HG02870 (cell line): Measurements from ENCODE around the gene VDR.

Experiments
- ATAC-seq: cut with Tn5 transposase; IDR thresholded peaks from one replicate; pipeline ENCODE4 v1.9.1; 2021; ENCODE audit warnings: mild to moderate bottlenecking, moderate library complexity; ENCODE audit not compliant: unreplicated experiment

The VDR gene

DNA sequence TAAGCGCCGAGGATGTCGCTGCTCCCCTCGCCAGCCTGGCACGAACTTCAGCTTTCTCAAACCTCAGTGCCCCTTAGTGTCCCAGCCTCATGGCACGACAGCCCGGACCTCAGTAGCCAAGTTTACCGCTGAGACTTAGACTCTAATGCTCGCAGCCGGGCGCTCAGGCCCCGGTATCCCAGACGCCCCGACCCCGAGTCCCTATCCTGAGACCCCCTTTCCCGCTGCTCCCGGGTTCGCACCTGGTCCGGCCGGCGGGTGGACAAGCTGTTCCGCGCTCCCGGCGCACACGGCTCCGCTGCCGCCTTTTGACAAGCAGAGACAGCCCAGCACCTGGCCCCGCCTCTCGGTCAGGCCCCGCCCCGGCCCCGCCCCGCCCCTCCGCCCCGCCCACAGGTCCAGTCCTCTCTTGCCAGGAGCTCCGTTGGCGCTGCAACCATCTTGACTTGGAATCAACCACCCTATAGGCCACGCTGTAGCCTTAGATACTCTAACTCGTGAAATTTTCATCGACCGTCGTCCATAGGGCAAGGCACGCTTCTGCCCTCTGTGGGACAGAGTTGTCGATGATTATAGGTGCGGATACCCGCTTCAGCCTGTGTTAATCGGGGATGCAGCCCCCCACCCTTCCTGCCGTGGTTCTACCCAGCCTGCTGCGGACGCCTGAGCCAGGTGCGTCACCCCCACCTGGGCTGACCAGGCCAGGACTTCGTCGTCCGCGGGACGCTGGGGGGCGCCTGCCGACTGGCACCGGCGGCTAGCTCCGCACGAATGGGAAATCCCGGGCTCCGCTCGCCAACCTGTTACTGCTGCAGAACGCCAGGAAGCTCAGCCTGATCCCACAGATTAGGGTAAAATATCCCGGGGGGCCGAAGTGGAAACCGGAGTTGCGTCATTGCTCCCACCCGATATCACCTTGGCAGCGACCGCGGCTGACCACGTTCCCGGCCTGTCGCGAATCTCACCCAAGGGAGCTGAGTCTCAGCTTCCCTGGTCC is at the start of gene VDR:
Gene VDR, minus strand, starts transcription at position 282 of the 997 bp plus-strand sequence. CDS start 25,881 bp downstream, outside the sequence.
- peak; percentile 56 for ATAC-seq

DNA sequence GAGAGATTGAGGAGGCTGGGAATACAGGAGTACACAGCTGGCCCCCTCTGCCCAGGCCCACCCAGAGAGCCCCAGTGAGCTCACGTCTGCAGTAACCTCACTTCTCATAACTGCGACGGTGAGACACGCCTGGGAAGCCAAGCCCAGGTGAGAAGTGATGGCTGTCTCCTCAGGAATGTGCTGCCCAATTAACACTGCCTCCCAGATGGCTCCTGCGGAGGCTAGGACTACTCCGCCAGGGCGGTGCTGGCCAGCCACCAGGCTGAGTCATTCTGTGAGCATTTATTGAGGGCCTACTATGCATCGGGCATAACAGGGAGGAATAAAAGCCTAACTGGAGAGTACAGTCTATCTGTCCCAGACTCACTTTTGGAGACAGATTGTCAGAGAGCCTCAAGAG is 49.3 kb upstream of the VDR start:
- no peak for ATAC-seq

DNA sequence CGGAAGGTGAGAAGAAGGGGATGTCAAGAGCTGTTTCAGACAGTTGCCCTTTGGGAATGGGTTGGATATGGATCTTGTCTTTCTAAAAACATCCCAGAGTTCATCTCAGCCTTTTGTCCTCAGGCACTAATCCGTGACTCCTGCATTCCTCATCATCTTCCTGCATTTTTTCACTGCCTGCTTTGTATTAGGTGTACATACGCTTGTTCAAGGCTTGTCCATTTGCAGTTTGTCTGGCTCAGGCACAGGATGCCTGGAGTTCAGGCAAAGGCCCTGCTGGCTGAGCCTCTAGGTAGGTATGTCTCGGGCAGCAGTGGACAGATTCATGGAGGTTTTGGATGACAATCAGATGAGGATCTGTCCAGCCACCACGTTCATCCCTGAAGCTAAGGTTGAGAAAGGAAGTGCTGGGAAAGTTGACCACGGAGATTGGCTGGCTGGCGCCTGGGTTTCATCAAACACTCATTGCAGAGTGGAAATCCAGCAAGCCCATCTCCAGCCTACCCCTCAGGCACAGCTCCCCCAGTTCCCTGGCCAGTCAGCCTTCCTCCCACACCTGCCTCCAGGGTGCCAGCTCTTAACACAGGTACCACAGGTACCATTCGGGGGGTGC is 46.2 kb upstream of the VDR start:
- ATAC-seq, result no peak

DNA sequence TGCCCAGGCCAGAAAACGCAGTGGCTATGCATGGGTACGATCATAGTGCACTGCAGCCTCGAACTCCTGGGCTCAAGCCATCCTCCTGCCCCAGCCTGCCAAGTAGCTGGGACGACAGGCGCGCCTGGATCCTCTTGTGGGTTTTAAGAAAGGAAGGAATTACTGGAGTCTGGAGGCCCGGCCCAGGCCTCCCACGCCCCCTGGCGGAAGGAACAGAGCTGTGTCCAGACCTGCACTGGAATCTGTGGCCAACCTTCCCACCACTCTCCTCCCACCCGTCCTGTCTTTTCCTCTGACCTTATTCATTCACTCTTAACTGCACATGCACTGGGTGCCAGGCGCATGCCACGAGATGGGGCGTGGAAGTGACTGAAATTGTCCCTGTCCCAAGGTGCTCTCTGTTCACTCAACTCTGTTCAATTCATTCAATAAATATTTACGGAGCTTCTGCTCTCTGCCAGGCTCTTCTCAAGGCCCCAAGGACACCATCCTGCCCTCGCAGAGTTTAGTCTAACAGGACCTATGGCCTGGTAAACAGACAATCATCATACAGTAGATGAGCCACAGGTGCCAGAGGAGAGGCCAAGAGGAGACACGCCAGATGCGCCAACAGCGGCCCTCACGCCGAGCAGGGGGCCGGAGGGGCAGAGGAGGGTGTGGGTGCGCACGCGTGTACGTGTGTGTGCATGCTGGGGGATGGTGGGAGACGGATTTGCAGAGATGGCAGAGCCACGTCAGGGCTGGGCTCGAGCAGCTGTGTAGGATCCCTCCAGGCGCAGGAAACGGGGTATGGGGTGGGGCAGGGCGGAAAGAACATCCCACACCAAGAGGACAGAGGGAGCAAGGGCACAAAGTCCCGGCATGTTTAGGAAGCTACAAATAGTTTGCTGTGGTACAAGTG is 44.9 kb upstream of the VDR start:
- no peak for ATAC-seq

DNA sequence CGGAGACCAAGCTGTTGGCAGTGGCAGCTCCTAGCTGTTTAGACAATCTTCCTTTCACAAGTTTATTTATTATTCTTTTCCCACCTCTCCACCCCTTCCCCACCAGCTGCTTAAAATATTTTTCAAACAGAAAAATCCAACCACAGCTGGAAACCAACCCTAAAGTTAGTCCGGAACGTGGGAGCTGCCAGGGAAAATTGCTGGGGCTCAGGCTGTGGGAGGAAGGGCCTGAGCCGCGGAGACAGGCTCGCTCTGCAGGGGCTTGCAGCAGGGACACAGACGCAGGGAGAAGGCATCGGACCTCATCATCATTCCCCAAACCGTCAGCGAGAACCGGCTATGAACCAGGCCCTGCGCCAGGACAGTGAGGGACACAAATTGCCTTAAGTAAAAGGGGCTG is 42.5 kb upstream of the VDR start:
- ATAC-seq, result no peak

DNA sequence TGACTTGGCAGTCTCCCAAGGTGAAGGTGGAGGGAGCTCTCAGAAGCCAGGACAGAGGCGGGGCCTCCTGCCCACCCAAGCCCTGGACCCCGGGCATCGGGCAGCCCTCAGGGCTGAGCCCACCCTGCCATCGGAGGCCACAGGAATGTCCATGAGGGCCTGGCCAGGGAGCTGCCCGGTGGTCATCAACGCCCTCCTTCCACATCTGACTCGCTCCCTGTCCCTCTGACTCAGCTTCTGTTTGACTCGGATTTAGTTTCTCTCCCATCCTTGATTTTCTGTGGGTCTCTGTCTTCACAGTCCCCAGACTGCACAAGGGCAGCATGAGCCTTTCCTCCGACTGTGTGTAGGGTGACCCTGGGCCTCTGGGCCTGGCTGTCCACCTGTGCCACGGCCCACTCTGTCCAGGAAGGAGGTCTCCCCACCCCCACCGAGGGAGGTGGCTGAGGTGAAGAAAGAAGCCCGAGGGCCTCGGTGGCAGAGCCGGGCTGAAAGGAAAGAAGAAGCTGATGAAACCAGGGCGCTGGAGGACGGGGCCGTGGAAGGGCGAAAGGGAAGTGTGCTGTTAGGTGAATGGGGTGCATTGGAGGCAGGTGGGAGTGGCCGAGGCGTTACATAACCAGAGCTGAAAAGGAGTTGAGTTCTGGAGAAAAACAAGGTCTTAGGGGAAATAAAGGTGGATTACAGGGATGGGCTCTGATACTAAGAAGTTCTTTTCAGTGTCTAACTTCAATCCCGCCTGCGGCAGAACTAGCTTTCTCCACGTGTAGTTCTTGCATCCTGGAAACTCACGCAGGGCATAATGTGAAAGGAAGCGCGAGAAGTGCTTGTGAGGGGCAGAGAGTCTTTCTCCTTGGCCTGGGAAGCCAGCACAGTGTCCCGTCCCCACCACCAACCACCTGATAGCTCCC is 41.9 kb upstream of the VDR start:
- no peak for ATAC-seq

DNA sequence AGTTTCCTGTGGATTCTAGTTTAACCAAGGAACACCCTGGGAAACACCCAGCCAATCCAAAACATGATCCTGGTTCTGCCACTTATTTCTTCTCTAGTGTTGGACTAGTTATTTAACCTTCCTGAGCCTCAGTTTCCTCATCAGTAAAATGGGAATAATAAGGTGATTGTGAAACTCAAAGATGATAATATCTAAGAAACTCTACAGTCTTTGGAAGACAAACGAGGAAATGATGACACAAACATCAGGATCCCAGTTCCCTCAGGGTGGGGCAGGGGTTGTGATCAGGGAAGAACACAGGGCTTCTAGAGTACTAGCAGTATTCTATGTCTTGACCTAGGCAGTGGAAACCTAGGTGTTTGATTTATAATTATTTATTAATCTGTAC is 40.5 kb upstream of the VDR start:
- no peak for ATAC-seq

DNA sequence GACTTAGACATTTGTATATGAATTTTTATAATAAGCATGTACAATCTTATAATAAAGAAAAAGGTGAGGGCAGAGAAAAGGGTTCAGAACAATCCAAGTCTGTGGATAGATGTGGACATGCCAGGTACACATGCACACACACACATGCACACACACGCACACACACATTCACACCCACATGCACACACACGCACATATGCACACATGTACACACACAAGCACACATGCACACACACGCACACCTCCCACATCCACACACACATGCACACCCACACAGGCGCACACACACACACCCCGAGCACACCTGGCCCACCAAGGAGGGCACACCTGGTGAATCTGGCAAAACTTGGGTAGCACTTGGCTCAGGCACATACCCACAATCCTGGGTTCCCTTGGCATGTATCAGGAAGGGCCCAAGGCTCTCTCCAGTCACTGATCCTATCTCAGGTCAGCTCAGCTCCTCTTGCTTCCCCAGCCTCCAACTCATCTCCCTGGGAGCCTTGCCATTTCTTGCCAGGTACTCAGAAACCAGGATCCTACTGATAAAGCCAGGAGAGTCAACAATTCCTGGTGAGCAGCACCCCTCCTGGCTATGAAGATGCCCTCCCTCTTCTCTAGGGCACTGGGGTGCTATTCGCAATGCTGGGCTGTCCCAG is 40.0 kb upstream of the VDR start:
- no peak for ATAC-seq

DNA sequence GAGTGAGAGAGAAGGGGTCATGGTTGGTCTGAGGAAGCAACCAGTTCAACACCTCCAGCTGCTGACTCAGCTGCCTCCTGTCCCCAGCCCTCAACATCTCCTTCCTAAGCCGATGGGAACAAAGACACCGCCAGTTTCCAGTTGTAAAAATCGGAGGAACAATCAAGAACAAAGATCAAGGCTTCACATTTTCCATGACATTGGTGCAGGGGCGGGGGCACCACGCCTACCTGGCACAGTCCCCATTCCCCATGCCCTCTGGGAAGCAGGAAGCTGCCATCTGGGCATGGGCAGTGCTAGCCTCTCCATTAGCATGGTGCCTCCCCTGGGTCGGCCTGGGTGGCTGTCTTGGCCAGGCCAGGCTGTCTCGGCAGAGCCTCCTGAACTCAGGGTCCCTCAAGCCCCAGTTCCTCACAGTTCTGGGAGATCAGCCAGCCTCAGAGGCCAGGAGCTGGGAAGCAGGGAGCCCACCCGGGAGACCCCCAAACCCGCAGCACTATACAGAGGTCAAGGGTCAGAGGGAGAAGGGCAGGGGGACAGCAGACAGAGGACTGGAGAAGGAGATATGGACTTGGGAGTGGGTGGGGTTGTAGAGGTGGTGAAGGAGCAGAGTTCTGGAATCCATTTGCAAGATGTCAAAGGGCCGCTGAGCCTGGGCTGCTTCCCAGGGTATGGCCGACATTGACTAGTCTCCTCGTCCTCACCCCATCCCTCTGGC is 39.0 kb upstream of the VDR start:
- no peak for ATAC-seq

DNA sequence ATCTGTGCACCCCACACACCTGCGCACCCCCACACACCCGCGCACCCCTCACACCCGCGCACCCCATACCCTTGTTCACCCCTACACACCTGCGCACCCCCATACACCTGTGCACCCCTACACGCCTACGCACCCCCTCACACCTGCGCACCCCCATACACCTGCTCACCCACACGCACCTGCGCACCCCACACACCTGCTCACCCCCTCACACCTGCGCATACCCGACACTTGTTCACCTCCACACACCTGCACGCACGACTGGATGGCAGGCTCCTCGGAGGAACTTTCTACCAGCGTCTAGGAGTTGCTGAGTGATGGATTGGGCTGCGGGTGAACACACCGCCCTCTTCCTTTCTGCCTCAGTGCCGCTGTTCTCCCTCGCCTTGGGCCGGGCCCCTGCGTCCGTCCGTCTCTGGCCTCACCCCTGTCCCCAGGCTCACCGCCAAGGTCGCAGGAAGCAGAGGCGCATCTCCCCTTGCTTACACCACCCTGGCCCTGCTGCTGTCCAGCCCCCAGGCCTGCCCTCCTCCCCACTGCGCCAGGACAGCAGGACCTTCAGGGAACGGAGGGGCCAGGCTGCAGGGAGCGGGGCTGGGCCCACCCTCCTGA is 37.9 kb upstream of the VDR start:
- ATAC-seq, result no peak

DNA sequence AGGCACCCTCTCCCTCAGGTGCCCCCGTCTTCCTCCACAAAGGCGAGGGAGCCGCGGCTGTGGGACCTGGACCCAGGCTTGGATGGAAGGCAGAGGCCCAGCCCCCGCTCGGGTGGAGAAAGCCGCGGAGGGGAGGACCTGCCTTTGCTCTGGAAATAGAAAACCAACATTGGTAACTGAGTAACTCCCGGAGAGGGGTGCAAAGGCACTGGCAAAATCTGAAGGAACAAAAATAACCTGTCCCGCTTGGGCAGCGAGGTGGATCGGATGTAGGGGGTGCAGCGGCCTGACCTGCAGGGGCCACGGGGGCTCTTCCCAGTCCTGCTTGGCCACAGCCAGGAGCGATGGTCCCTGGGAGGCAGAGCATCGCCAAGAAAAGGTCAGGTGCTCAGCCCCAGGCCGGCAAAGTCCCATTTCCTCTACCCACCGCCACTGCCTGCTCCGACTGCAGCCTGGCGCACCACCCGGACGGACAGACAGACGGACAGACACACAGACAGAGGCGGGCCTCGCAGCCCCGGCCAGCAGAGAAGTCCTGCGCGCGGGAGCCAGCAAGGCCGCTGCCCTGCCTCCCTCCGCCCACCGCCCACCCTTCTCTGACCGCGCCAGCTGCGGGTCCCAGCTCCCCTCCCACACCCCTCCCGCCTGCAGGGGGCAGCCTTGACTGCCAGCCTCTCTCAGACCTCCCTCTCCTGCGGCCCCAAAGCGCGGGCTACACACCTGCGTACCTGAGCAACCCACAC is 37.2 kb upstream of the VDR start:
- no peak for ATAC-seq

DNA sequence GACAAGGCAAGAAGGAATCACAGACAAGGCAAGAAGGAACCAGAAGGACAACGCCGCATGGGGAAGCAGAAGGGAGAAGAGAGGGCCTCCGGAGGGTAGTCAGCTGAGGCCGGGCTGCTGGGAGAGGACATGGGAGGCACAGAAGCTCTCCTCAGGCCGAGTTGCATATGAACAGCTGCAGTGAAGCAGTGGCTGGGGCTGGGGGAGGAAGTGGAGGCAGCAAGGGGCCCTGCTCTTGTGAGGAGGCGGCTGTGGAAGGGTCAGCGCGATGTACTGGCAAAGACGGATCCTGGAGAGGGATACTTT is 36.6 kb upstream of the VDR start:
- no peak for ATAC-seq

DNA sequence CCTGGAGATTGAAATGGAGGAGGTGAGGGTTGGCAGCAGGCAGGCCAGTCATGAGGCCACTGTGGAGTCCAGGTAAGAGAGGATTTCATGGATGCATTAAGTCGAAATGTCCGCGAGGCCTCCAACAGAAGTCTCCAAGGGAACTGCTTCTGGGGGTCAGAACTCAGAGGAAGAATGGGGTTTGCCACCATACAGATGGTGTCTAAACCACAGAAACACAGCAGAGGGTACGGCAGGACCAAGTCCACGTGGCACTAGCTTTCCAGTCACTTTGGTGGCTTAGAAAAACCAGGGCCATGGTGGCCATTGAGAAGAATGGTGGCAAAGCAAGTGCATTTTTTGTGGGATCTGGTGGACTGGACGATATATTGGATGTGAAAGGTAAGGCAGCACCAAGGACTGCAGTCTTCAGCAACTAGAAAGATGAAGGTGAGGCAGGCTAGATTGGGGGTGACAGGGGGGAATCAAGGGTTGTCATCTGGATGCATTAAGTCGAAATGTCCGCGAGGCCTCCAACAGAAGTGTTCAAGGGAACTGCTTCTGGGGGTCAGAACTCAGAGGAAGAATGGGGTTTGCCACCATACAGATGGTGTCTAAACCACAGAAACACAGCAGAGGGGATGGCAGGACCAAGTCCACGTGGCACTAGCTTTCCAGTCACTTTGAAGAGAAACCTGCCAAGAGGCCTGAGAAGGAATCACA is 36.1 kb upstream of the VDR start:
- ATAC-seq, result no peak

DNA sequence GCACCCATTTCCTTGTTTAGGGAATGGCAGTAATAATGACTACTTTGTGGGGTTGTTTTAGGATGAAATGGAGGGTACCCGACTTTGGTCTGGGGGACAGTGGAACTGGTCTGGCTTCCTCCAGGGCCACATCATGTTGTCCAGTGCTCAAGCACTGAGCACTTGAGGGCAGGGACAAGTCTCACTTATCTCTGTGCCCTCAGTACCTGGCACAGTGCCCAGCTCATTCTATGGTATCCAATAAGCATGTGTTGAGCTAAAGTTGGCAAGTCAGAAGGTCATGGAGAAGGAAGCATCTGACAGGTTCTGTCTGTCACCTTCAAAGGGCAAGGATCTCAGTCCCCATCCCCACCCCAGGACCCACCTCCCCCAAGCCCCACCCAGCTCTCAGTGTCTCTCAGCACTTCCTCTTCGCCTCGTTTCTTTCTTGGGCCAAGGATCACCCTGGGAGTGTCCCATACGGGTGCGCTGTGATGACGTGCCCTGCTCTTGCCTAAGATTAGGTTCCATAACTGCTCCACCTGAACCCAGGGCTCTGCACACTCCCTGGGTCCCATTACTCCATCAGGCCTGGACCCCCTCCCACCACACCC is 34.3 kb upstream of the VDR start:
- ATAC-seq, result no peak

DNA sequence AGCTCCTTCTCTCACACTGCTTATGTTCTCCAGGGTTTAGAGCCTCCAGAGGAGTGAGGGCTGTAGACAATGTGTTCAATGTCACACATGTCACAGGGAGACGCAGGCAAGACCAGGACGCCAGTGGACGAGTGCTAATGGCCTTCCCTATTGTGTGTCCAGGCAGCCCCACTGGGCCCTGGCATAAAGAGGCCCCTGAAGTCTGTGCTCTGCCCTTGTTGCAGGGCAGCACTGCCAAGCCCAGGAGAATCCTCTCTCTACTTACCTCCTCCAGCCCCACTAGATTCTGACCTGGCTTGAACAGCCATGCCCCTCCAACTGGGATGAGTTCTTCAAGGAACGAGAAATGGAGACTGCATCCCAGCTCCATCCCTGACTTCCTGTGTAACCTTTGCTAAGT is 33.8 kb upstream of the VDR start:
- no peak for ATAC-seq

DNA sequence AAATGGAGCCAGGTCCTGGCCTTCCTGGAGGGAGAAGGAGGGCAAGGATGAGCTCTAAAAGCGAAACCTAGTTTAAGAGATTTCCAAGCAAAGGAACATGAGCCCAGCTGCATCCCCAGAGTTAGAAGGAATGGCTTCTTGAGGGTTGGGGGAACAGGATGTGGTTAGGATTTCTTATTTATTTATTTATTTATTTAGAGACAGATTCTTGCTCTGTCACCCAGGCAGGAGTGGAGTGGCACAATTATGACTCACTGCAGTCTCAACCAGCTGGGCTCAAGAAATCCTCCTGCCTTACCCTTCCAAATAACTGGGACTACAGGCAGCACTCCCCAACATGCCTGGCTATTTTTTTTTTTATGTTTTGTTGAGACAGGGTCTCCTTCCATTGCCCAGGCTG is 33.3 kb upstream of the VDR start:
- no peak for ATAC-seq

DNA sequence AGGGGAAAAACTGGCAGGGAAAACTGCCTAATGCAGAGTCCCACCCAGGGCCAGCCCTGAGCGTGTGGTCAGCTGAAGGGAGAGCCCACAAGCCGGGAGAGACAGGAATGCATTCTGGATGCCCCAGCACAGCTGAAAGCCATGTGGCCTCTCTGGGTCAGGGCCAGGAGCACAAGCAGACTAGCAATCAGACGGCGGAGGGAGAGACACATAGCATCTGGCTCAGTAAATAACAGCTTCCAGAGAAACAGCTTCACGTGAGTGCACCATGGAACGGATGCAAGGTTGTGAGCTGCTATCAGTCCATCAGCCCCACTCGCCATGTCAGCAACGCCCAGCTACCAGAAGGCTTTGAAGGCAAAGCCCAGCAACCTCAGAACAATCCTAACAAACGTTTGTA is 30.4 kb upstream of the VDR start:
- ATAC-seq, result no peak
